Ovary (tissue), 9 donors: Measurements from ENCODE around the gene ACTN1. TPM values are rescaled to one million over a fixed set of nuclear protein-coding genes. Genes with fewer than 3 reads are reported as not detected.

Source experiments
- DNase-seq, 5 donors: peaks; one replicate each; pipeline ENCODE4 v3.0.0-alpha.2; 2019 to 2020
- H3K27ac ChIP-seq, 2 donors: fragments of 200-600 bp; one replicate each; pipeline versions ENCODE4 v1.5.1 to v1.8.0; 2019 to 2022
- H3K27me3 ChIP-seq: fragments of 200-600 bp; one replicate; pipeline ENCODE4 v1.8.0; 2022
- H3K36me3 ChIP-seq: fragments of 200-600 bp; sonication (generic); one replicate; pipeline ENCODE4 v1.5.1; 2019
- H3K4me1 ChIP-seq: one replicate; pipeline ENCODE4 v1.8.1; 2013; ENCODE audit warnings: mild to moderate bottlenecking, moderate library complexity; ENCODE audit not compliant: insufficient read depth
- H3K4me3 ChIP-seq: fragments of 200-600 bp; sonication (generic); one replicate; pipeline ENCODE4 v1.5.1; 2017
- H3K9me3 ChIP-seq, 2 donors: fragments of 200-600 bp in 1 of 2; sonication (generic) in 1 of 2; one replicate each; pipeline versions ENCODE4 v1.5.1 to v1.8.1; 2013 to 2019; ENCODE audit warnings: mild to moderate bottlenecking in 1 of 2, moderate library complexity in 1 of 2
- EP300 ChIP-seq: sonication (generic); formaldehyde crosslinking; IDR thresholded peaks from one replicate; pipeline ENCODE4 v1.6.1; 2017; ENCODE audit warnings: antibody characterized with exemption
- POLR2A ChIP-seq: fragments of 450-650 bp; IDR thresholded peaks from one replicate; pipeline ENCODE4 v1.6.1; 2017; ENCODE audit warnings: antibody characterized with exemption, mild to moderate bottlenecking, moderate library complexity
- WGBS, 3 donors: extraction: QIAGEN DNeasy Blood & Tissue Kit in 1 of 3; methylation state at CpG; one replicate each; pipeline versions ENCODE4 v1.1.5 to v1.1.7; 2013 to 2017; 5-methylcytosine and 5-hydroxymethylcytosine counted together
- intact Hi-C, 4 donors: fragments of 100-400 bp; cut with DNase I; formaldehyde crosslinking; loops; one replicate each; pipeline versions ENCODE4 v1.11.0 to v1.15.1; 2022 to 2023
- polyA plus RNA-seq, 2 donors: library from polyadenylated mRNA; stranded (reverse); fragments of 200-250 nt in 1 of 2; fragments of 350-450 nt in 1 of 2; fragmentation: Illumina TruSeq in 1 of 2; extraction: RNeasy Lipid Tissue Mini Kit (QIAGEN cat#74804) in 1 of 2; gene quantifications; one replicate each; pipeline ENCODE4 v1.2.3, GENCODE V29; 2013 to 2014
- total RNA-seq, 7 donors: library from RNA; depleted of rRNA in 2 of 7; stranded (reverse); fragments of >200 nt in 2 of 7; fragmentation: NEBNext Ultra II Directional in 3 of 7; extraction: Animal tissue kit (Norgen Biotek cat#: 25700) in 3 of 7; gene quantifications; one replicate each; pipeline versions ENCODE4 v1.1.0 to v1.2.4, GENCODE V29; 2016 to 2023
- TF ChIP-seq, protein P1 (sequence below), 3 donors: fragments of 450-650 bp in 2 of 3; fragments of 200-600 bp in 1 of 3; IDR thresholded peaks; one replicate each; pipeline versions ENCODE4 v1.5.1 to v1.8.0; 2016 to 2022; ENCODE audit warnings: antibody characterized with exemption in 3 of 3, mild to moderate bottlenecking in 1 of 3
- donor health status: DM: no; HTN: no; CAD: no; lungs with moderate emphysema.
- donor health status: DM: no; HTN: no; CAD: no.
- donor health status: Bipolar disorder and iron deficiency.
- donor health status: DM: yes; HTN: yes; CAD: no.
- donor health status: DM: no; HTN: no; CAD: no.
- donor health status: DM: yes; HTN: yes; CAD: no.

Gene ACTN1
- total and polyA plus RNA-seq, 9 donors, result 39.0 to 203 (median 138) TPM

DNA sequence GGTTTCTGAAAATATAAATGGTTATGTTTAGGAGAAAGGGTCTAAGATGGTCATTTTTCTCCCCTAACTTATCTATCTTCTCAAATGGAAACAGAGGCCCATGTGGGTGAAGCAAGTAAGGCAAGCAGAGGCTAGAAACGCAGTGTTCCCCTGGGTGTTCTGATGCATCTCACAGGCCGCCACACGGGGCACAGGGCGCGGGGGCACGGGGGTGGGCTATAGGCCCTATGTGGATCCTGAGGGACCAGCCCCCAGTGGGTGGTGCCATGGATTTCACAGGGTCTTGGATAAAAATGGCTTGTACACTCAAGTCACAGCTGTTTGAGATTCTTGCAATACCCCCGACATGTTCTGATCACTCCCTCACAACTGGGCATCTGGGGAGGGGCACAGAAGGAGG is 17.7 kb downstream of the ACTN1 start:
- Histone ChIP-seq H3K27me3 (no peaks in the 10 kb centered on the region), H3K4me3 (no peak overlapping the region), H3K9me3 (no peaks in the 10 kb centered on the region), H3K4me1 (peaks cover 37% of the 10 kb centered on the region), H3K36me3 (no peaks in the 10 kb centered on the region), H3K27ac (no peak overlapping the region)
- DNase-seq, result no peak
- intact Hi-C loops, result no loop called here
- TF ChIP-seq, protein P1, sequence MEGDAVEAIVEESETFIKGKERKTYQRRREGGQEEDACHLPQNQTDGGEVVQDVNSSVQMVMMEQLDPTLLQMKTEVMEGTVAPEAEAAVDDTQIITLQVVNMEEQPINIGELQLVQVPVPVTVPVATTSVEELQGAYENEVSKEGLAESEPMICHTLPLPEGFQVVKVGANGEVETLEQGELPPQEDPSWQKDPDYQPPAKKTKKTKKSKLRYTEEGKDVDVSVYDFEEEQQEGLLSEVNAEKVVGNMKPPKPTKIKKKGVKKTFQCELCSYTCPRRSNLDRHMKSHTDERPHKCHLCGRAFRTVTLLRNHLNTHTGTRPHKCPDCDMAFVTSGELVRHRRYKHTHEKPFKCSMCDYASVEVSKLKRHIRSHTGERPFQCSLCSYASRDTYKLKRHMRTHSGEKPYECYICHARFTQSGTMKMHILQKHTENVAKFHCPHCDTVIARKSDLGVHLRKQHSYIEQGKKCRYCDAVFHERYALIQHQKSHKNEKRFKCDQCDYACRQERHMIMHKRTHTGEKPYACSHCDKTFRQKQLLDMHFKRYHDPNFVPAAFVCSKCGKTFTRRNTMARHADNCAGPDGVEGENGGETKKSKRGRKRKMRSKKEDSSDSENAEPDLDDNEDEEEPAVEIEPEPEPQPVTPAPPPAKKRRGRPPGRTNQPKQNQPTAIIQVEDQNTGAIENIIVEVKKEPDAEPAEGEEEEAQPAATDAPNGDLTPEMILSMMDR (IDR thresholded peaks at IDR 0.05), result no peak
- TF ChIP-seq POLR2A (no peak), EP300 (no peak)
- 69 to 72% (median 72%) methylated on average over 7 of the region's 7 CpGs for WGBS, 3 donors

DNA sequence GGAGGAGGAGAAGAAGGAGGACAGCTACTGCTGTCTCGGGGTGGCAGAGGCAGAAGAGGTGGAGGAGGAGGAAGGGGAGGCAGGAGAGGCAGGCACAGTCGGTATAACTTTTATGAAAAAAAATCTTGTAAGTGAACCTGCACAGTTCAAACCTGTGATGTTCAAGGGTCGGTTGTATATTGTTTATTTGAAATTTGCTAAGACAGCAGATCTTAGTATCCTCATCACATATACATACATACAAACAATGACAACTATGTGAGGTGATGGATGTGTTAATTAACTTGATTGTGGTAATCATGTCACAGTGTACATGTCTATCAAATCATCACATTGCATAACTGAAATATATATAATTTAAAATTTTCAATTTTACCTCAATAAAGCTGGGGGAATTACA is 19.0 kb downstream of the ACTN1 start:
- WGBS, 3 donors, result 68 to 79% (median 77%) methylated on average over 3 of the region's 3 CpGs
- TF ChIP-seq, protein P1 (IDR thresholded peaks at IDR 0.05), result no peak
- TF ChIP-seq POLR2A (no peak), EP300 (no peak)
- intact Hi-C loops, result no loop called here
- no peak overlapping the region for H3K4me3 ChIP-seq
- DNase-seq, result no peak
- H3K36me3 ChIP-seq, result no peaks in the 10 kb centered on the region
- H3K27me3 ChIP-seq, result no peaks in the 10 kb centered on the region
- peaks cover 37% of the 10 kb centered on the region for H3K4me1 ChIP-seq
- H3K27ac ChIP-seq, result no peak overlapping the region
- no peaks in the 10 kb centered on the region for H3K9me3 ChIP-seq

DNA sequence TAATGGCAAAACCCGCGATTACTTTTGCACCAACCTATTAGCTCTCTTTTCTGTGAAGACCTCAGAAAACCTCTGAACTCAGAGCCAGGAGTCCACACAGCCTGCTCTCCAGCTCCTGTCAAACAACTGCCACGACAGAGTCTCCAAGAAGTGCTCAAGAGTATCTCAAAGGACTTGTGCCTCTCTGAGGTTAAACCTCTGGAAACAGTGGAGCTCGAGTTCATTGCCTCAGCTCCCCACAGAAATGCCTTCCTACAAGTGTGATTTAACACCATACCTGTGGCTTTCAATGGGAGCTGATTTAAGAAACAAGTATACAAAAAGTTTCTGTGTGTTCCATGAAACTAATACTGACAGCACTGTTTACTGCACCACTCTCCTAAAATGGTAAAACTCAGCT is 20.1 kb downstream of the ACTN1 start:
- no peaks in the 10 kb centered on the region for H3K9me3 ChIP-seq
- peaks cover 30% of the 10 kb centered on the region for H3K4me1 ChIP-seq
- H3K27me3 ChIP-seq, result no peaks in the 10 kb centered on the region
- WGBS, 3 donors, result 21 to 25% (median 22%) methylated on average over 4 of the region's 4 CpGs
- no peaks in the 10 kb centered on the region for H3K36me3 ChIP-seq
- intact Hi-C loops, result no loop called here
- no peak overlapping the region for H3K4me3 ChIP-seq
- TF ChIP-seq POLR2A, result no peak
- no peak for TF ChIP-seq EP300
- TF ChIP-seq, protein P1 (IDR thresholded peaks at IDR 0.05), result no peak
- H3K27ac ChIP-seq, result no peak overlapping the region
- DNase-seq, result no peak

DNA sequence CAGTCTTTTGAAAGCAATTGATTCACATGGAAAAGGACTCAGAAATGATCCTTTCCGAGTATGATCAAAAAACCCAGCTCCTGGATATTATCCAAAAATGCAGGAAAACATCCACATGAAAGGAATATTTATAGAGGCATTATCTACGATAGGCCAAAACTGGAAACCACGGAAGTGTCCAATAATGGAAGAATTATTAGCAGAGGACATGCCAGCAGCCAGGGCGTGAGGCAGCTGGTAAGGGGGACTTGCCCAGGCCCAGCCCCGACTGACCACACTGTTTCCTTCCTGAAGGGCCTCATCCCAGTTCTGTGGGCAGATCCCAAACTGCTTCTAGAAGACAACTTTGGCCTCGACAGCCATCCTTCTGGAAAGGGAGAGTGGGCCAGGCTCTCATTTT is 20.5 kb downstream of the ACTN1 start:
- no peak overlapping the region for H3K4me3 ChIP-seq
- DNase-seq, result no peak
- peaks cover 28% of the 10 kb centered on the region for H3K4me1 ChIP-seq
- H3K9me3 ChIP-seq, result no peaks in the 10 kb centered on the region
- no peaks in the 10 kb centered on the region for H3K27me3 ChIP-seq
- TF ChIP-seq EP300 (no peak), POLR2A (no peak)
- TF ChIP-seq, protein P1 (IDR thresholded peaks at IDR 0.05), result no peak
- intact Hi-C loops, result no loop called here
- 1 to 2% (median 2%) methylated on average over 6 of the region's 6 CpGs for WGBS, 3 donors
- no peak overlapping the region for H3K27ac ChIP-seq
- no peaks in the 10 kb centered on the region for H3K36me3 ChIP-seq

DNA sequence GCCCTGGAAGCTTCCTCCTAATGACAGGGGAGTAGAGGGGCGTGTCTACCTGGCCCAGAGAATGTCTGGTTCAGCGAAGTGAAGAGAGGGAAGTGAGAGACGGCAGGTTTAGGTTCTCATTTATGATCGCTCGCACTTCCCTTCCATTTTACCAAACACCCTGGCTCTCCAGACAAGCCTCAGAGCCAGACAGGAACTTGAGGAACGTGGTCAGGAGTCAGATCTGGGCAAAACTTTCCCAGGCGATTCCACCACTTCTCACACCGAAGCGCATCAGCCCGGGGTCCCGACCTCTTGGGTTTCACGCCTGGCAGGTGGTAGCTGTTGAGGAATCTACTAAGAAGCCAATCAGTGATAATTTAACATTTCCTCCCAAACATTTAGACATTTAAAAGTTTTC is 21.3 kb downstream of the ACTN1 start:
- DNase-seq, result no peak
- no peaks in the 10 kb centered on the region for H3K36me3 ChIP-seq
- 81 to 82% (median 82%) methylated on average over 12 of the region's 12 CpGs for WGBS, 3 donors
- no peaks in the 10 kb centered on the region for H3K9me3 ChIP-seq
- H3K27me3 ChIP-seq, result no peaks in the 10 kb centered on the region
- TF ChIP-seq, protein P1 (IDR thresholded peaks at IDR 0.05), result no peak
- TF ChIP-seq EP300, result no peak
- TF ChIP-seq POLR2A, result no peak
- no peak overlapping the region for H3K4me3 ChIP-seq
- no peak overlapping the region for H3K27ac ChIP-seq
- peaks cover 34% of the 10 kb centered on the region for H3K4me1 ChIP-seq
- intact Hi-C loops, result no loop called here
